ENCODE measurements around the gene ASTN1. TPM values are rescaled to one million over a fixed set of nuclear protein-coding genes. Genes with fewer than 3 reads are reported as not detected.

ASTN1 gene
- total and polyA plus RNA-seq, 11 donors = 0.15 to 3.6 (median 0.44) TPM

DNA sequence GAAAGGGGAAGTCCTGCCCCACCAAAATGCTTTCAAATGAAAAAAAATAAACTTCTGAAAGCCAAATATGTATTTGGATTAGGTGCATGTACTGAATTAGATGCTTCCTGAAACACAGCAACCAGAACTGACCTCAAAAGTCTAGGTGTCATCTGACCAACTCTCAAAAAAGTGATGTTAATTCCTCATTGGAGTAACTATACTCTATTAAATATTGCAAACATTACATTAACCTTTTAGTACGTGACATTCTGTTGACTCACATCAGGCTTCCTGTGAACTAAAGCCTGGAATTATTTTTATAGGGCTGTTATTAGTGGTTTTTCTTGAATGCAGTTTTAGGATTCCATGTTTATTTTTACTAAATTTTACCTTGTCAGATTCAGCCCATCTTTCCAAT lies 73.5 kb downstream of the ASTN1 start:
- Histone ChIP-seq H3K4me1 (no peaks in the 10 kb centered on the region), H3K27ac (no peak overlapping the region), H3K36me3 (no peaks in the 10 kb centered on the region), H3K4me3 (no peak overlapping the region), H3K9me3 (no peaks in the 10 kb centered on the region), H3K27me3 (peaks cover 0 to 4% (median 0%) of the 10 kb centered on the region in 9 donors)
- no peak for DNase-seq
- intact Hi-C loops (cut with DNase I) = no loop called here
- no peak for TF ChIP-seq POLR2A (IDR thresholded peaks at IDR 0.05)
- TF ChIP-seq CTCF (IDR thresholded peaks at IDR 0.05) = no peak
- no peak for ATAC-seq
- WGBS, 4 donors = 64 to 89% (median 74%) methylated on average over 1 of the region's 1 CpG

- ATAC-seq (no peak), DNase-seq (no peak)
- WGBS, 4 donors = 57 to 68% (median 60%) methylated on average over 5 of the region's 5 CpGs
- peaks cover 0 to 7% (median 0%) of the 10 kb centered on the region in 9 donors for H3K27me3 ChIP-seq
- no peaks in the 10 kb centered on the region for H3K9me3 ChIP-seq
- H3K4me3 ChIP-seq = no peak overlapping the region
- no peaks in the 10 kb centered on the region for H3K36me3 ChIP-seq
- no peak overlapping the region for H3K27ac ChIP-seq
- intact Hi-C loops (cut with DNase I) = no loop called here
- no peaks in the 10 kb centered on the region for H3K4me1 ChIP-seq
- TF ChIP-seq POLR2A (IDR thresholded peaks at IDR 0.05) (no peak), CTCF (IDR thresholded peaks at IDR 0.05) (no peak)
These were observed 75.5 kb downstream of the ASTN1 start for GRCh38 chr1:177088966-177089365.

- DNase-seq (no peak), ATAC-seq (no peak)
- no peak for TF ChIP-seq CTCF (IDR thresholded peaks at IDR 0.05)
- no peak for TF ChIP-seq POLR2A (IDR thresholded peaks at IDR 0.05)
- Histone ChIP-seq H3K27me3 (peaks cover 0 to 7% (median 0%) of the 10 kb centered on the region in 9 donors), H3K4me3 (no peak overlapping the region), H3K4me1 (no peaks in the 10 kb centered on the region), H3K36me3 (no peaks in the 10 kb centered on the region), H3K9me3 (no peaks in the 10 kb centered on the region), H3K27ac (no peak overlapping the region)
- 78 to 85% (median 79%) methylated on average over 5 of the region's 5 CpGs for WGBS, 4 donors
- intact Hi-C loops (cut with DNase I) = no loop called here
These were observed 81.4 kb downstream of the ASTN1 start for GRCh38 chr1:177082855-177083693.

GRCh38 chr1:177080564-177080963 lies 83.9 kb downstream of the ASTN1 start:
- no peak overlapping the region for H3K4me3 ChIP-seq
- no peaks in the 10 kb centered on the region for H3K36me3 ChIP-seq
- peaks cover 0 to 9% (median 0%) of the 10 kb centered on the region in 9 donors for H3K27me3 ChIP-seq
- H3K27ac ChIP-seq = no peak overlapping the region
- no peaks in the 10 kb centered on the region for H3K4me1 ChIP-seq
- intact Hi-C loops (cut with DNase I) = no loop called here
- WGBS, 4 donors = 61 to 74% (median 65%) methylated on average over 4 of the region's 4 CpGs
- DNase-seq (no peak), ATAC-seq (no peak)
- H3K9me3 ChIP-seq = no peaks in the 10 kb centered on the region
- no peak for TF ChIP-seq POLR2A (IDR thresholded peaks at IDR 0.05)
- TF ChIP-seq CTCF (IDR thresholded peaks at IDR 0.05) = no peak

Data from heart left ventricle (tissue), 16 donors.